Lung (tissue), 12 donors: Measurements from ENCODE around the gene ARHGEF2. TPM values are rescaled to one million over a fixed set of nuclear protein-coding genes. Genes with fewer than 3 reads are reported as not detected.

ENCODE experiments used
- ATAC-seq: fragments of 200-7000 bp; cut with Tn5 transposase; one replicate; pipeline ENCODE4 v1.9.1; 2020; ENCODE audit warnings: moderate number of reproducible peaks; ENCODE audit not compliant: insufficient read depth, low FRiP score
- DNase-seq, 3 donors: peaks; one replicate each; pipeline ENCODE4 v3.0.0-alpha.2; 2013 to 2017
- H3K27ac ChIP-seq, 2 donors: one replicate each; pipeline ENCODE4 v1.5.1; 2013; ENCODE audit warnings: mild to moderate bottlenecking in 2 of 2, moderate library complexity in 2 of 2, control low read depth in 1 of 2, inconsistent platforms in 1 of 2, low read depth in 1 of 2, low read length in 1 of 2
- H3K27me3 ChIP-seq, 3 donors: one replicate each; pipeline ENCODE4 v1.5.1; 2013; ENCODE audit warnings: low read length in 2 of 3; ENCODE audit not compliant: control insufficient read depth in 3 of 3, insufficient read depth in 3 of 3
- H3K36me3 ChIP-seq, 4 donors: one replicate each; pipeline ENCODE4 v1.5.1; 2013; ENCODE audit warnings: low read length in 4 of 4, mild to moderate bottlenecking in 1 of 4, moderate library complexity in 1 of 4; ENCODE audit not compliant: control insufficient read depth in 4 of 4, insufficient read depth in 4 of 4
- H3K4me1 ChIP-seq, 5 donors: one replicate each; pipeline ENCODE4 v1.5.1; 2013; ENCODE audit warnings: low read length in 5 of 5, mild to moderate bottlenecking in 2 of 5, moderate library complexity in 1 of 5; ENCODE audit not compliant: control insufficient read depth in 5 of 5, insufficient read depth in 5 of 5
- H3K4me3 ChIP-seq: one replicate; pipeline ENCODE4 v1.5.1; 2013; ENCODE audit warnings: mild to moderate bottlenecking, control low read depth, moderate library complexity
- H3K9ac ChIP-seq, 2 donors: one replicate each; pipeline ENCODE4 v1.5.1; 2013; ENCODE audit warnings: low read length in 2 of 2, control low read depth in 1 of 2; ENCODE audit not compliant: insufficient read depth in 1 of 2
- H3K9me3 ChIP-seq, 4 donors: one replicate each; pipeline ENCODE4 v1.5.1; 2013; ENCODE audit warnings: low read length in 3 of 4, mild to moderate bottlenecking in 1 of 4, moderate library complexity in 1 of 4; ENCODE audit not compliant: control insufficient read depth in 4 of 4, insufficient read depth in 3 of 4
- WGBS, 2 donors: extraction: QIAGEN DNeasy Blood & Tissue Kit; methylation state at CpG; one replicate each; pipeline ENCODE4 v1.1.7; 2013; 5-methylcytosine and 5-hydroxymethylcytosine counted together
- polyA plus RNA-seq, 2 donors: library from polyadenylated mRNA; stranded (reverse); fragments of 200-250 nt; gene quantifications; one replicate each; pipeline ENCODE4 v1.2.1, GENCODE V29; 2013
- total RNA-seq, 2 donors: library from RNA; depleted of rRNA in 1 of 2; stranded (reverse); fragments of >200 nt in 1 of 2; gene quantifications; one replicate each; pipeline ENCODE4 v1.2.1, GENCODE V29; 2014 to 2021
- TF ChIP-seq, protein P1 (sequence below): IDR thresholded peaks from 2 replicates; pipeline ENCODE4 v1.5.1; 2012; ENCODE audit warnings: mild to moderate bottlenecking; ENCODE audit errors: control extremely low read depth, extremely low read depth
- donor health status: control.
- donor health status: control.
- donor health status: Bipolar disorder and iron deficiency.
- donor health status: healthy.
- donor health status: DM: yes; HTN: yes; CAD: no.

The ARHGEF2 gene
- total and polyA plus RNA-seq, 4 donors: 72.0 to 289 (median 120) TPM

DNA sequence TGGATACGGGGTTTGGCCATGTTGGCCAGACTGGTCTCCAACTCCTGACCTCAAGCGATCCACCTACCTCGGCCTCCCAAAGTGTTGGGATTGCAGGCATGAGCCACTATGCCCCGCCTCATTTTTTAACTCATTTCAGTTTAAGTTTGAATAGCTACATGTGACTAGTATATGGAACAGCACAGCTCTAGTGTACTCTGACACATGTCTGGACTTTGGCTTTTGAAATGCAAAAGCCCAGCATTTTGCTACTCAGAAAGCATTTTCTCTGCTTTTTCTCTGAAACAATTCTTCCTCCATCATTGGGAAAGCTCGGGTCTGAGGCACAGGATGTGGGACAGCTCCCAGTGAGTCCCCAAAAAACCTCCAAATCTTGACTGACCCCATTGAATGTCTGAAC, 46.5 kb upstream of the ARHGEF2 start:
- Histone ChIP-seq H3K9ac (no peak overlapping the region), H3K4me1 (peaks cover 2 to 5% (median 4%) of the 10 kb centered on the region in 5 donors), H3K9me3 (no peaks in the 10 kb centered on the region), H3K36me3 (peaks cover 0 to 2% (median 0%) of the 10 kb centered on the region in 4 donors), H3K27ac (no peak overlapping the region), H3K27me3 (no peaks in the 10 kb centered on the region), H3K4me3 (no peak overlapping the region)
- WGBS, 2 donors: 83 to 91% methylated on average over 5 of the region's 5 CpGs
- ATAC-seq (no peak), DNase-seq (no peak)
- TF ChIP-seq, protein P1, sequence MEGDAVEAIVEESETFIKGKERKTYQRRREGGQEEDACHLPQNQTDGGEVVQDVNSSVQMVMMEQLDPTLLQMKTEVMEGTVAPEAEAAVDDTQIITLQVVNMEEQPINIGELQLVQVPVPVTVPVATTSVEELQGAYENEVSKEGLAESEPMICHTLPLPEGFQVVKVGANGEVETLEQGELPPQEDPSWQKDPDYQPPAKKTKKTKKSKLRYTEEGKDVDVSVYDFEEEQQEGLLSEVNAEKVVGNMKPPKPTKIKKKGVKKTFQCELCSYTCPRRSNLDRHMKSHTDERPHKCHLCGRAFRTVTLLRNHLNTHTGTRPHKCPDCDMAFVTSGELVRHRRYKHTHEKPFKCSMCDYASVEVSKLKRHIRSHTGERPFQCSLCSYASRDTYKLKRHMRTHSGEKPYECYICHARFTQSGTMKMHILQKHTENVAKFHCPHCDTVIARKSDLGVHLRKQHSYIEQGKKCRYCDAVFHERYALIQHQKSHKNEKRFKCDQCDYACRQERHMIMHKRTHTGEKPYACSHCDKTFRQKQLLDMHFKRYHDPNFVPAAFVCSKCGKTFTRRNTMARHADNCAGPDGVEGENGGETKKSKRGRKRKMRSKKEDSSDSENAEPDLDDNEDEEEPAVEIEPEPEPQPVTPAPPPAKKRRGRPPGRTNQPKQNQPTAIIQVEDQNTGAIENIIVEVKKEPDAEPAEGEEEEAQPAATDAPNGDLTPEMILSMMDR: no peak

DNA sequence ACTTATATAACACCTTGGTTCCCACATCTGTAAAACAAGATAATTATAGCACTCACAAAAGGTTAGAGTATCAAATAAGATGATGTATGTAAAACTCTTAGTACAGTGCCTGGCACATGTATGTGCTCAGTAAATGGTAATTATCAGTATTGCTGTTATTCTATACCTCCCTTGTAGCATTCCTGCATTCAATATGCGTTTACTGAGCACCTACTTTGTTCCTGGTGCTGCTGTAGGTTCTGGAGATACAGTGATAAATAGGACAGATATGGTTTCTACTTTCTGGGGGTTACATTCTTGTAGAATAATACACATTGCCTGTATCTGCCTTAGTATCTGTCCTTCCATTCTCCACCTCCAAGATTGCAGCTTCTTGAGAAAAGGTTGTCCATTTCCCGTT, 43.6 kb upstream of the ARHGEF2 start:
- H3K4me1 ChIP-seq: peaks cover 3 to 10% (median 6%) of the 10 kb centered on the region in 5 donors
- no peak for DNase-seq
- H3K9me3 ChIP-seq: no peaks in the 10 kb centered on the region
- no peaks in the 10 kb centered on the region for H3K27me3 ChIP-seq
- H3K27ac ChIP-seq: no peak overlapping the region
- H3K4me3 ChIP-seq: no peak overlapping the region
- H3K36me3 ChIP-seq: peaks cover 1 to 21% (median 3%) of the 10 kb centered on the region in 4 donors
- no peak overlapping the region for H3K9ac ChIP-seq
- WGBS, 2 donors: 65 to 73% methylated on average over 2 of the region's 2 CpGs
- TF ChIP-seq, protein P1: no peak
- no peak for ATAC-seq

DNA sequence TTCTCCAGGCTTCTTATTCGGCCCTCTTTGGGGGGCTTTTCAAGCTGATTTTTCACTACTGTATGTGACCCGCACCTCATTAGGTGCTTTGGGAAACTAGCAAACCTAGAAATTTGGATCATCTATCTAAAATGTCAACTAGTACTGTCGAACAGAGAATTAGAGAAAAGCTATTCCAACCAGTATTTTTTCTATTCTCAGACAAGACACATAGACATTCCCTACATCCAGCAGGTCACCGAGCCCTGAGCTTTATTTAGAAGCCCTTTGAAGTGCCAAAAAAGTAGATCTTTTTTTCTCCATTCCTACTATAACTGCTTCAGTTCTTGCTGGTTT, 42.7 kb upstream of the ARHGEF2 start:
- ATAC-seq (no peak), DNase-seq (no peak)
- H3K36me3 ChIP-seq: peaks cover 2 to 25% (median 6%) of the 10 kb centered on the region in 4 donors
- no peak overlapping the region for H3K4me3 ChIP-seq
- peak overlapping the region in 1 of 2 donors; percentile 42 for H3K9ac ChIP-seq
- peaks cover 2 to 10% (median 6%) of the 10 kb centered on the region in 5 donors for H3K4me1 ChIP-seq
- no peaks in the 10 kb centered on the region for H3K27me3 ChIP-seq
- H3K9me3 ChIP-seq: no peaks in the 10 kb centered on the region
- TF ChIP-seq, protein P1: no peak
- WGBS, 2 donors: 2 to 3% methylated on average over 4 of the region's 4 CpGs
- no peak overlapping the region for H3K27ac ChIP-seq
